Epidermal melanocyte (primary cell): ENCODE results near the gene CFAP70.
"Not testable (repeated sequence)": the region's sequence is repeated elsewhere in the genome, so short reads cannot be mapped to it uniquely, and the experiment has no call there.

Experiments used
- DNase-seq: peaks from one replicate; pipeline ENCODE4 v3.0.0; 2011; ENCODE audit warnings: low spot score; ENCODE audit not compliant: insufficient read length

The CFAP70 gene

GRCh38 chr10:73339436-73339835 is 19.2 kb downstream of the CFAP70 start:
- DNase-seq, result no peak

- no peak for DNase-seq
Observed at GRCh38 chr10:73338801-73339368, 19.8 kb downstream of the CFAP70 start.

- DNase-seq, result no peak
Observed at GRCh38 chr10:73333202-73333601, 25.5 kb downstream of the CFAP70 start.

- DNase-seq, result no peak
Observed at GRCh38 chr10:73332379-73332778, 26.3 kb downstream of the CFAP70 start.

GRCh38 chr10:73328523-73328922 is 30.1 kb downstream of the CFAP70 start:
- DNase-seq, result not testable (repeated sequence)

- DNase-seq, result not testable (repeated sequence)
Observed at GRCh38 chr10:73325290-73325689, 33.4 kb downstream of the CFAP70 start.

GRCh38 chr10:73323582-73323981 is 35.1 kb downstream of the CFAP70 start:
- DNase-seq, result not testable (repeated sequence)

GRCh38 chr10:73310475-73310874 is 48.2 kb downstream of the CFAP70 start:
- DNase-seq, result no peak

GRCh38 chr10:73307203-73307800 is 51.4 kb downstream of the CFAP70 start:
- DNase-seq, result no peak

GRCh38 chr10:73306171-73306708 is 52.4 kb downstream of the CFAP70 start:
- DNase-seq, result no peak

GRCh38 chr10:73296946-73297345 is 61.7 kb downstream of the CFAP70 start:
- no peak for DNase-seq

GRCh38 chr10:73293461-73293860 is 65.2 kb downstream of the CFAP70 start:
- no peak for DNase-seq

GRCh38 chr10:73289958-73290357 is 68.7 kb downstream of the CFAP70 start:
- no peak for DNase-seq

GRCh38 chr10:73287441-73287840 is 71.2 kb downstream of the CFAP70 start:
- no peak for DNase-seq

- no peak for DNase-seq
Observed at GRCh38 chr10:73281097-73281496, 77.6 kb downstream of the CFAP70 start.

GRCh38 chr10:73264423-73264822 is 94.2 kb downstream of the CFAP70 start:
- no peak for DNase-seq

- DNase-seq, result no peak
Observed at GRCh38 chr10:73263693-73264347, 94.8 kb downstream of the CFAP70 start.

GRCh38 chr10:73262880-73263555 is 95.6 kb downstream of the CFAP70 start:
- no peak for DNase-seq

- DNase-seq, result no peak
Observed at GRCh38 chr10:73262105-73262730, 96.4 kb downstream of the CFAP70 start.

- DNase-seq, result no peak
Observed at GRCh38 chr10:73261362-73261995, 97.2 kb downstream of the CFAP70 start.

- DNase-seq, result not testable (repeated sequence)
Observed at GRCh38 chr10:73258612-73259011, 100.1 kb downstream of the CFAP70 start.
